Measurements from ENCODE around the gene ITGB7. TPM values are rescaled to one million over a fixed set of nuclear protein-coding genes. Genes with fewer than 3 reads are reported as not detected.

ITGB7 gene
- total and polyA plus RNA-seq, 10 of the 15 experiments (the other 5 are each of a cell fraction or from before 2014, with no cell fraction given) = 54.5 to 487 (median 252) TPM

DNA sequence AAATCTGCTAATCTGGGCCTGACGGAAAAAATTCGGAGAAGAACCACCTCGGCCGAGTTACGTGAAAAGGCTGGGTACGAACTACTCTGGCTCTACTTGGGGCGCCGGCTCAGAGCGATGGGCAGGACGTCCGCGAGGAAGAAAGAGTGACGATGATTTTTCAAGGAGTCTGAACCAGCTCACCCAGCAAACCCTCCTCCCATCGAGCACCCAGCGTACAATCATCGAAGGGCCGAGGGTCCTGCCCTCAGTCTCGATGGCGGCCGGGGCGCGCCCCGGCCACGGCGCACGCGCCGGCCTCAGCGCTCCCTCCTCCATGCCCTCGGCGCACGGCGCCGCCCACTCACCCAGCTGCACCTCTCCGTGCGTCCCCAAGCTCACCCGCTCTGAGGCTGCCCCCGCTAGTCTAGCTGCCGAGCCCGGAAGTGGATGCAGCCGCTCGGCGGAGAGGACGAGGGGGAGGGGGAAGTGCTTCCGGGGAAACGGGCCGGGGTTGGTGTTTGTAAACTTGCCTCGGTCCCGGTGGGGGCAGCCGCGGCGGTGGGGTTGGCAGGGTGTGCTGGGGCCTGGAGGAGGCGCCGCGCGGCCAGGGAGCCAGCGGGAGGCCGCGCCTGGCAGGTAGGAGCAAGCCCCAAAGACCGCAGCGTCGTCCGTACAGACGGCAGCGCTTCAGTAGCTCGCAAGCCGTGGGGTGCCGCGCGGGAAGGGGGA is 26.7 kb downstream of the ITGB7 start, which contains the start of the genes CSAD and ZNF740 (continued):
- TF ChIP-seq ZBTB40 (IDR thresholded peaks at IDR 0.05; ENCODE audit: borderline replicate concordance) (peak; percentile 96), NFYB (IDR thresholded peaks at IDR 0.05; ENCODE audit: insufficient read depth, low read depth, low read length) (no peak), RB1 (IDR thresholded peaks at IDR 0.05; ENCODE audit: borderline replicate concordance) (no peak), BMI1 (IDR thresholded peaks at IDR 0.05; ENCODE audit: borderline replicate concordance) (no peak), NRF1 (conservative IDR thresholded peaks at IDR 0.05; ENCODE audit: low read depth, low read length) (peak; percentile 85), BACH1 (IDR thresholded peaks at IDR 0.05; ENCODE audit: borderline replicate concordance) (no peak; the same call in 1 of the 2 replicates), CBX5 (IDR thresholded peaks at IDR 0.05; ENCODE audit: low read depth) (0 out of 2 replicates have a peak, but pooled peaks have one; percentile 29), SKIL (IDR thresholded peaks at IDR 0.05; ENCODE audit: low read depth, poor library complexity, severe bottlenecking) (no peak), POU2F2 (IDR thresholded peaks at IDR 0.05; ENCODE audit: borderline replicate concordance, low read depth, low read length) (peak; percentile 69; the same call in 1 of the 3 replicates), CEBPB (IDR thresholded peaks at IDR 0.05; ENCODE audit: borderline replicate concordance in 1 of 2, low read depth in 2 of 2, low read length in 2 of 2) (no peak), HDGF (IDR thresholded peaks at IDR 0.05) (0 out of 2 replicates have a peak, but pooled peaks have one; percentile 2)
- TF ChIP-seq, protein P1, sequence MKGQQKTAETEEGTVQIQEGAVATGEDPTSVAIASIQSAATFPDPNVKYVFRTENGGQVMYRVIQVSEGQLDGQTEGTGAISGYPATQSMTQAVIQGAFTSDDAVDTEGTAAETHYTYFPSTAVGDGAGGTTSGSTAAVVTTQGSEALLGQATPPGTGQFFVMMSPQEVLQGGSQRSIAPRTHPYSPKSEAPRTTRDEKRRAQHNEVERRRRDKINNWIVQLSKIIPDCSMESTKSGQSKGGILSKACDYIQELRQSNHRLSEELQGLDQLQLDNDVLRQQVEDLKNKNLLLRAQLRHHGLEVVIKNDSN (IDR thresholded peaks at IDR 0.05; ENCODE audit: borderline replicate concordance, extremely low read length, insufficient read depth, low read depth, low read length) = no peak
- TF ChIP-seq, protein P2, sequence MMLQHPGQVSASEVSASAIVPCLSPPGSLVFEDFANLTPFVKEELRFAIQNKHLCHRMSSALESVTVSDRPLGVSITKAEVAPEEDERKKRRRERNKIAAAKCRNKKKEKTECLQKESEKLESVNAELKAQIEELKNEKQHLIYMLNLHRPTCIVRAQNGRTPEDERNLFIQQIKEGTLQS (IDR thresholded peaks at IDR 0.05; ENCODE audit: borderline replicate concordance, extremely low read depth, low read depth, low read length) = no peak
- TF ChIP-seq, protein P3, sequence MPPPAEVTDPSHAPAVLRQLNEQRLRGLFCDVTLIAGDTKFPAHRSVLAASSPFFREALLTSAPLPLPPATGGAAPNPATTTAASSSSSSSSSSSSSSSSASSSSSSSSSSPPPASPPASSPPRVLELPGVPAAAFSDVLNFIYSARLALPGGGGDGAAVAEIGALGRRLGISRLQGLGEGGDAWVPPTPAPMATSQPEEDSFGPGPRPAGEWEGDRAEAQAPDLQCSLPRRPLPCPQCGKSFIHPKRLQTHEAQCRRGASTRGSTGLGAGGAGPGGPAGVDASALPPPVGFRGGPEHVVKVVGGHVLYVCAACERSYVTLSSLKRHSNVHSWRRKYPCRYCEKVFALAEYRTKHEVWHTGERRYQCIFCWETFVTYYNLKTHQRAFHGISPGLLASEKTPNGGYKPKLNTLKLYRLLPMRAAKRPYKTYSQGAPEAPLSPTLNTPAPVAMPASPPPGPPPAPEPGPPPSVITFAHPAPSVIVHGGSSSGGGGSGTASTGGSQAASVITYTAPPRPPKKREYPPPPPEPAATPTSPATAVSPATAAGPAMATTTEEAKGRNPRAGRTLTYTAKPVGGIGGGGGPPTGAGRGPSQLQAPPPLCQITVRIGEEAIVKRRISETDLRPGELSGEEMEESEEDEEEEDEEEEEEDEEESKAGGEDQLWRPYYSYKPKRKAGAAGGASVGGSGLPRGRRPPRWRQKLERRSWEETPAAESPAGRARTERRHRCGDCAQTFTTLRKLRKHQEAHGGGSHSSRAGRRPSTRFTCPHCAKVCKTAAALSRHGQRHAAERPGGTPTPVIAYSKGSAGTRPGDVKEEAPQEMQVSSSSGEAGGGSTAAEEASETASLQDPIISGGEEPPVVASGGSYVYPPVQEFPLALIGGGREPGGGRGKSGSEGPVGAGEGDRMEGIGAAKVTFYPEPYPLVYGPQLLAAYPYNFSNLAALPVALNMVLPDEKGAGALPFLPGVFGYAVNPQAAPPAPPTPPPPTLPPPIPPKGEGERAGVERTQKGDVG (CRISPR knock-in tag; IDR thresholded peaks at IDR 0.05) = no peak
- TF ChIP-seq, protein P4, sequence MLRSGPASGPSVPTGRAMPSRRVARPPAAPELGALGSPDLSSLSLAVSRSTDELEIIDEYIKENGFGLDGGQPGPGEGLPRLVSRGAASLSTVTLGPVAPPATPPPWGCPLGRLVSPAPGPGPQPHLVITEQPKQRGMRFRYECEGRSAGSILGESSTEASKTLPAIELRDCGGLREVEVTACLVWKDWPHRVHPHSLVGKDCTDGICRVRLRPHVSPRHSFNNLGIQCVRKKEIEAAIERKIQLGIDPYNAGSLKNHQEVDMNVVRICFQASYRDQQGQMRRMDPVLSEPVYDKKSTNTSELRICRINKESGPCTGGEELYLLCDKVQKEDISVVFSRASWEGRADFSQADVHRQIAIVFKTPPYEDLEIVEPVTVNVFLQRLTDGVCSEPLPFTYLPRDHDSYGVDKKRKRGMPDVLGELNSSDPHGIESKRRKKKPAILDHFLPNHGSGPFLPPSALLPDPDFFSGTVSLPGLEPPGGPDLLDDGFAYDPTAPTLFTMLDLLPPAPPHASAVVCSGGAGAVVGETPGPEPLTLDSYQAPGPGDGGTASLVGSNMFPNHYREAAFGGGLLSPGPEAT (IDR thresholded peaks at IDR 0.05; ENCODE audit: low read depth) = peak; percentile 30; the same call in 1 of the 2 replicates

Data from GM12878 (cell line).